Liver (tissue), 9 donors: ENCODE results near the gene LARGE1. TPM values are rescaled to one million over a fixed set of nuclear protein-coding genes. Genes with fewer than 3 reads are reported as not detected.

Experiments
- DNase-seq: peaks from one replicate; pipeline ENCODE4 v3.0.0-alpha.2; 2017; ENCODE audit warnings: low spot score
- H3K27ac ChIP-seq, 2 donors: one replicate each; pipeline ENCODE4 v1.7.0; 2013; ENCODE audit warnings: inconsistent platforms in 2 of 2, low read length in 2 of 2, control low read depth in 1 of 2, low read depth in 1 of 2, mild to moderate bottlenecking in 1 of 2
- H3K27me3 ChIP-seq, 4 donors: one replicate each; pipeline versions ENCODE4 v1.6.1 to v1.7.0; 2013; ENCODE audit warnings: low read length in 3 of 4, inconsistent platforms in 1 of 4, mild to moderate bottlenecking in 1 of 4, moderate library complexity in 1 of 4; ENCODE audit not compliant: control insufficient read depth in 4 of 4, insufficient read depth in 4 of 4
- H3K36me3 ChIP-seq, 4 donors: one replicate each; pipeline versions ENCODE4 v1.6.1 to v1.7.0; 2013; ENCODE audit warnings: low read length in 3 of 4, mild to moderate bottlenecking in 3 of 4, low read depth in 1 of 4, moderate library complexity in 1 of 4; ENCODE audit not compliant: control insufficient read depth in 4 of 4, insufficient read depth in 3 of 4
- H3K4me1 ChIP-seq, 4 donors: one replicate each; pipeline versions ENCODE4 v1.6.1 to v1.7.0; 2013; ENCODE audit warnings: low read length in 3 of 4, mild to moderate bottlenecking in 3 of 4, moderate library complexity in 1 of 4; ENCODE audit not compliant: control insufficient read depth in 4 of 4, insufficient read depth in 4 of 4
- H3K4me3 ChIP-seq, 3 donors: one replicate each; pipeline versions ENCODE4 v1.6.1 to v1.7.0; 2013; ENCODE audit warnings: low read length in 3 of 3, control low read depth in 1 of 3, low read depth in 1 of 3, mild to moderate bottlenecking in 1 of 3
- H3K9ac ChIP-seq, 2 donors: one replicate each; pipeline ENCODE4 v1.7.0; 2013; ENCODE audit warnings: low read length in 2 of 2, mild to moderate bottlenecking in 2 of 2, moderate library complexity in 2 of 2, control low read depth in 1 of 2, low read depth in 1 of 2
- H3K9me3 ChIP-seq, 4 donors: one replicate each; pipeline versions ENCODE4 v1.6.1 to v1.7.0; 2013; ENCODE audit warnings: low read length in 3 of 4; ENCODE audit not compliant: control insufficient read depth in 4 of 4
- ATF3 ChIP-seq: IDR thresholded peaks from 2 replicates; pipeline ENCODE4 v1.6.1; 2016; ENCODE audit warnings: antibody characterized with exemption
- CTCF ChIP-seq: fragments of 150-350 bp; IDR thresholded peaks from 2 replicates; pipeline ENCODE4 v1.5.1; 2017; ENCODE audit warnings: improper control_type of control experiment, low read depth, low read length; ENCODE audit not compliant: missing input control
- FOXA1 ChIP-seq: IDR thresholded peaks from 2 replicates; pipeline ENCODE4 v1.6.1; 2016; ENCODE audit warnings: antibody characterized with exemption
- FOXA2 ChIP-seq: IDR thresholded peaks from 2 replicates; pipeline ENCODE4 v1.6.1; 2016; ENCODE audit warnings: antibody characterized with exemption
- HNF4G ChIP-seq: IDR thresholded peaks from 2 replicates; pipeline ENCODE4 v1.6.1; 2016; ENCODE audit warnings: antibody characterized with exemption
- JUND ChIP-seq, 2 donors: IDR thresholded peaks; 2 replicates each; pipeline ENCODE4 v1.6.1; 2016; ENCODE audit warnings: antibody characterized with exemption in 2 of 2
- MAX ChIP-seq: IDR thresholded peaks from 2 replicates; pipeline ENCODE4 v1.6.1; 2016; ENCODE audit warnings: antibody characterized with exemption
- NR2F2 ChIP-seq: IDR thresholded peaks from 2 replicates; pipeline ENCODE4 v1.6.1; 2016; ENCODE audit warnings: antibody characterized with exemption
- RXRA ChIP-seq, 2 donors: IDR thresholded peaks; 2 replicates each; pipeline ENCODE4 v1.6.1; 2017 to 2018; ENCODE audit warnings: antibody characterized with exemption in 2 of 2, mild to moderate bottlenecking in 1 of 2
- SP1 ChIP-seq: IDR thresholded peaks from 2 replicates; pipeline ENCODE4 v1.6.1; 2018; ENCODE audit warnings: antibody characterized with exemption, mild to moderate bottlenecking
- TAF1 ChIP-seq: conservative IDR thresholded peaks from 2 replicates; pipeline ENCODE4 v1.6.1; 2016; ENCODE audit warnings: antibody characterized with exemption, mild to moderate bottlenecking
- YY1 ChIP-seq: IDR thresholded peaks from 2 replicates; pipeline ENCODE4 v1.6.1; 2016; ENCODE audit warnings: antibody characterized with exemption, mild to moderate bottlenecking
- ZBTB33 ChIP-seq: IDR thresholded peaks from 2 replicates; pipeline ENCODE4 v1.6.1; 2016; ENCODE audit warnings: antibody characterized with exemption
- WGBS: extraction: QIAGEN DNeasy Blood & Tissue Kit; methylation state at CpG from one replicate; pipeline ENCODE4 v1.1.7; 2013; 5-methylcytosine and 5-hydroxymethylcytosine counted together
- polyA plus RNA-seq, 2 donors: library from polyadenylated mRNA; stranded (reverse) in 1 of 2; unstranded in 1 of 2; fragments of 200-250 nt in 1 of 2; fragments of >200 nt in 1 of 2; fragmentation: Nextera tagmentation in 1 of 2; extraction: Ambion mirVana in 1 of 2; gene quantifications; one replicate each; pipeline versions ENCODE4 v1.2.1 to v1.2.3, GENCODE V29; 2013 to 2015
- total RNA-seq, 2 donors: library from RNA; depleted of rRNA; stranded (reverse); fragments of >200 nt; gene quantifications; one replicate each; pipeline ENCODE4 v1.2.3, GENCODE V29; 2014
- TF ChIP-seq, protein P1 (sequence below): IDR thresholded peaks from 2 replicates; pipeline ENCODE4 v1.6.1; 2016; ENCODE audit warnings: antibody characterized with exemption, mild to moderate bottlenecking
- donor health status: healthy.
- donor health status: healthy.
- donor health status: healthy.
- donor health status: healthy.
- donor health status: healthy.

LARGE1 gene
- total and polyA plus RNA-seq, 4 donors = 2.3 to 14.1 (median 5.7) TPM

- Histone ChIP-seq H3K9ac (no peak overlapping the region), H3K4me1 (no peaks in the 10 kb centered on the region), H3K9me3 (no peaks in the 10 kb centered on the region), H3K36me3 (peaks cover 0 to 1% (median 0%) of the 10 kb centered on the region in 4 donors), H3K4me3 (no peak overlapping the region), H3K27ac (no peak overlapping the region), H3K27me3 (no peaks in the 10 kb centered on the region)
- DNase-seq = no peak
- no peak for TF ChIP-seq MAX
- TF ChIP-seq NR2F2 = no peak
- TF ChIP-seq TAF1 = no peak
- TF ChIP-seq JUND (IDR thresholded peaks at IDR 0.05) = no peak
- WGBS = 96% methylated on average over 7 of the region's 7 CpGs
These were observed 279.4 kb downstream of the LARGE1 start for GRCh38 chr22:33640900-33641299.

DNA sequence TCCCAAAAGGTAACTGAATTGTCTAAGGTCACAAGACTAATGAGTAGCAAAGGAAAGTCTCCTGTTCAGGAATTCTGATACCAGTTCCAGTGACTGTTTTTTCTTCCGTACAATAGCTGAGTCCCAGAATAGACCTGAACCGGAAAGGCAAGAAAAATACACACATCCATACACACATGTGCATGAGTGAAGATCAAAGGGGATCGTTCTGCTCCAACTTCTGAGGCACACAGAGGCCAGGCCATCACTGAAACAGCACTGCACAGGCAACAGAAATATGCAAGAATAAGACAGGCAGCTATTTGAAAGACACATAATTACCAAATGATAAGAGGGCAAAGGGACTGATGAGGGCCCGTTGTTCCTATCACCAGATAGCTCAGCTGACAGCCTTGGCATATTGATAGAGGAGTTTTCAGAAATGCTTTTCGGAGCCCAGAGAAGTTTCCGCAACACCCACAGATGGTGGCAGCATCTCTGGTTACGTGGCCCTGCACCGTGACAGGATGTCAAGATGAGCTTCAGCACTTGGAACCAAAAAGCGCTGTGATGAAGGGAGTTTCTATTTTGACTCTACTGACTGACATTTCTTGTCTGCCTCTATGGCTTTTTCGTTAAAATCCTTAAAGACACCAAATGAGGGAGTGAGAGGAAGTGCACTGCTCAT is 280.6 kb downstream of the LARGE1 start:
- Histone ChIP-seq H3K4me1 (no peaks in the 10 kb centered on the region), H3K4me3 (no peak overlapping the region), H3K27ac (no peak overlapping the region), H3K27me3 (no peaks in the 10 kb centered on the region), H3K9me3 (no peaks in the 10 kb centered on the region), H3K36me3 (peaks cover 0 to 1% (median 0%) of the 10 kb centered on the region in 4 donors), H3K9ac (no peak overlapping the region)
- no peak for DNase-seq
- no peak for TF ChIP-seq NR2F2
- TF ChIP-seq FOXA2 = no peak
- TF ChIP-seq YY1 = no peak
- TF ChIP-seq, protein P1, sequence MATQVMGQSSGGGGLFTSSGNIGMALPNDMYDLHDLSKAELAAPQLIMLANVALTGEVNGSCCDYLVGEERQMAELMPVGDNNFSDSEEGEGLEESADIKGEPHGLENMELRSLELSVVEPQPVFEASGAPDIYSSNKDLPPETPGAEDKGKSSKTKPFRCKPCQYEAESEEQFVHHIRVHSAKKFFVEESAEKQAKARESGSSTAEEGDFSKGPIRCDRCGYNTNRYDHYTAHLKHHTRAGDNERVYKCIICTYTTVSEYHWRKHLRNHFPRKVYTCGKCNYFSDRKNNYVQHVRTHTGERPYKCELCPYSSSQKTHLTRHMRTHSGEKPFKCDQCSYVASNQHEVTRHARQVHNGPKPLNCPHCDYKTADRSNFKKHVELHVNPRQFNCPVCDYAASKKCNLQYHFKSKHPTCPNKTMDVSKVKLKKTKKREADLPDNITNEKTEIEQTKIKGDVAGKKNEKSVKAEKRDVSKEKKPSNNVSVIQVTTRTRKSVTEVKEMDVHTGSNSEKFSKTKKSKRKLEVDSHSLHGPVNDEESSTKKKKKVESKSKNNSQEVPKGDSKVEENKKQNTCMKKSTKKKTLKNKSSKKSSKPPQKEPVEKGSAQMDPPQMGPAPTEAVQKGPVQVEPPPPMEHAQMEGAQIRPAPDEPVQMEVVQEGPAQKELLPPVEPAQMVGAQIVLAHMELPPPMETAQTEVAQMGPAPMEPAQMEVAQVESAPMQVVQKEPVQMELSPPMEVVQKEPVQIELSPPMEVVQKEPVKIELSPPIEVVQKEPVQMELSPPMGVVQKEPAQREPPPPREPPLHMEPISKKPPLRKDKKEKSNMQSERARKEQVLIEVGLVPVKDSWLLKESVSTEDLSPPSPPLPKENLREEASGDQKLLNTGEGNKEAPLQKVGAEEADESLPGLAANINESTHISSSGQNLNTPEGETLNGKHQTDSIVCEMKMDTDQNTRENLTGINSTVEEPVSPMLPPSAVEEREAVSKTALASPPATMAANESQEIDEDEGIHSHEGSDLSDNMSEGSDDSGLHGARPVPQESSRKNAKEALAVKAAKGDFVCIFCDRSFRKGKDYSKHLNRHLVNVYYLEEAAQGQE = no peak
- no peak for TF ChIP-seq ZBTB33
- no peak for TF ChIP-seq RXRA (IDR thresholded peaks at IDR 0.05)
- no peak for TF ChIP-seq MAX
- no peak for TF ChIP-seq ATF3
- no peak for TF ChIP-seq HNF4G
- no peak for TF ChIP-seq CTCF
- TF ChIP-seq FOXA1 = no peak
- no peak for TF ChIP-seq SP1
- TF ChIP-seq TAF1 = no peak
- WGBS = 94% methylated on average over 10 of the region's 10 CpGs
